ENCODE data around the gene KIF17.

KIF17 gene
- 0 to 0.05 reads per million in 2 donors for total RNA-seq

GRCh38 chr1:20717452-20718342, at the start of gene KIF17:
Gene KIF17, minus strand, starts transcription at chr1:20718007. Its CDS starts 301 bp downstream, at chr1:20717706.
- DNase-seq: peak; percentile 52

- no peak for DNase-seq
These were observed 49.5 kb upstream of the KIF17 start for GRCh38 chr1:20767271-20767670.

GRCh38 chr1:20763417-20763816, 45.6 kb upstream of the KIF17 start:
- DNase-seq: no peak

GRCh38 chr1:20760322-20760721, 42.5 kb upstream of the KIF17 start:
- DNase-seq: no peak

- DNase-seq: no peak
These were observed 35.8 kb upstream of the KIF17 start for GRCh38 chr1:20753589-20753988.

GRCh38 chr1:20751462-20751990, 33.7 kb upstream of the KIF17 start:
- no peak for DNase-seq

GRCh38 chr1:20742671-20743070, 24.9 kb upstream of the KIF17 start:
- no peak for DNase-seq

- no peak for DNase-seq
These were observed 23.0 kb upstream of the KIF17 start for GRCh38 chr1:20740781-20741180.

GRCh38 chr1:20739225-20739624, 21.4 kb upstream of the KIF17 start:
- no peak for DNase-seq

- no peak for DNase-seq
These were observed 17.8 kb upstream of the KIF17 start for GRCh38 chr1:20735581-20736111.

GRCh38 chr1:20733360-20733975, 15.7 kb upstream of the KIF17 start:
- no peak for DNase-seq

GRCh38 chr1:20732588-20733359, 15.0 kb upstream of the KIF17 start, which contains the start of gene SH2D5:
Gene SH2D5, minus strand, starts transcription at chr1:20732703. Its CDS starts 4,659 bp downstream, at chr1:20728044.
- DNase-seq: no peak

GRCh38 chr1:20732071-20732587, 14.3 kb upstream of the KIF17 start:
- peak; percentile 56 for DNase-seq

GRCh38 chr1:20731057-20731991, 13.5 kb upstream of the KIF17 start:
- DNase-seq: no peak

- DNase-seq: no peak
These were observed 12.9 kb upstream of the KIF17 start for GRCh38 chr1:20730690-20731056.

GRCh38 chr1:20729990-20730689, 12.3 kb upstream of the KIF17 start:
- DNase-seq: no peak

GRCh38 chr1:20729155-20729931, 11.5 kb upstream of the KIF17 start:
- DNase-seq: no peak

- no peak for DNase-seq
These were observed 10.8 kb upstream of the KIF17 start for GRCh38 chr1:20728371-20729154.

GRCh38 chr1:20727746-20728316, 10.0 kb upstream of the KIF17 start:
- no peak for DNase-seq

Data from activated gamma-delta T cell (primary cell).